Lower leg skin (tissue), 4 donors: ENCODE measurements around the gene CPA2. TPM values are rescaled to one million over a fixed set of nuclear protein-coding genes. Genes with fewer than 3 reads are reported as not detected.

Experiments
- DNase-seq, 2 donors: peaks; one replicate each; pipeline ENCODE4 v3.0.0-alpha.2; 2019; ENCODE audit warnings: low spot score in 2 of 2
- H3K4me3 ChIP-seq: fragments of 200-600 bp; sonication (generic); 2 replicates; pipeline ENCODE4 v1.5.1; 2017; ENCODE audit warnings: mild to moderate bottlenecking, low read depth; ENCODE audit not compliant: poor library complexity, severe bottlenecking
- POLR2A ChIP-seq, 2 donors: fragments of 450-650 bp; IDR thresholded peaks; one replicate each; pipeline ENCODE4 v1.6.1; 2016 to 2017; ENCODE audit warnings: antibody characterized with exemption in 2 of 2, mild to moderate bottlenecking in 1 of 2, moderate library complexity in 1 of 2
- WGBS, 2 donors: methylation state at CpG; one replicate each; pipeline ENCODE4 v1.1.5; 2018; 5-methylcytosine and 5-hydroxymethylcytosine counted together
- intact Hi-C: fragments of 100-400 bp; cut with DNase I; formaldehyde crosslinking; loops from one replicate; pipeline ENCODE4 v1.15.0; 2023; ENCODE audit warnings: low total_unique reads
- total RNA-seq, 4 donors: library from RNA; depleted of rRNA; stranded (reverse); fragments of >200 nt; gene quantifications; one replicate each; pipeline ENCODE4 v1.1.0, GENCODE V29; 2016
- TF ChIP-seq, protein P1 (sequence below), 3 donors: fragments of 450-650 bp; IDR thresholded peaks; one replicate each; pipeline ENCODE4 v1.5.1; 2016; ENCODE audit warnings: antibody characterized with exemption in 3 of 3, mild to moderate bottlenecking in 3 of 3, moderate library complexity in 2 of 3

The CPA2 gene
- total RNA-seq, 4 donors from 2014 or later = 0.16 TPM; not detected in 3

DNA sequence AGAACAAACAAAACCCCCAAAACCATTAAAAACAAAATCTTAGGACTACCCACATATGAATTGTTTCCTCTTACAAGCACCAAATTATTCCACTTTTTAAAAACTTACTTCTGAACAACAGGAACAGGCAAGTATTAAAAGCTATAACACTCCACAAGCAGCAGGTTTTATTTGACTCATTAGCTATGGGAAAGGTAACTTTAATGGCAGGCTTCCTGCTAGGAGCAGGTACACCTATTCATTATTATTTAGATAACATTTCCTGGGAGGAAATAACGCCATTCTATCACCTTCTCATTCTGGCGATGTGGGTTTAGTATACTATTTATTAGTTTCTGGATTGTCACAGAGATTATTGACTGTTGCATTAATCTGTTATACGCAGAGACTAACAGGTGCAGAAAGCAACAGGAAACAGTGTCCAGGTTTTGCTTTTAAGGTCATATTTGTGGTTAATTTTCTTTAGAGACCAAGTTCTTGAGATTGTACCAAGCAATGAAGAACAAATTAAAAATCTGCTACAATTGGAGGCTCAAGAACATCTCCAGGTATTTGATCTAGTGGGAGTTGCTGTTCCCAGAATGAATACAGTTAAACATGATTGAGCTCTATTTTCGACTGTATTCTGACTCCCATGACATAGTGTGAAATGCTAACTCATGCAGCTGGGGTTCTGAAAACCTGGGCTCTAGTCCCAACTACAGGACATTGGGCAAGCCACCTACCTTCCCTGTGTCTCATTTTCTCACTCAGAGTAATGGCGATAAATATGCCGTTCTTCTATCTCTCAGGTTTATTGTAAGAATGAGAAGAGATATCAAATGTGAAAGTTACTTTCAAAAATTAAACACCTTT, 2.0 kb downstream of the CPA2 start:
- no peak for TF ChIP-seq POLR2A (IDR thresholded peaks at IDR 0.05)
- TF ChIP-seq, protein P1, sequence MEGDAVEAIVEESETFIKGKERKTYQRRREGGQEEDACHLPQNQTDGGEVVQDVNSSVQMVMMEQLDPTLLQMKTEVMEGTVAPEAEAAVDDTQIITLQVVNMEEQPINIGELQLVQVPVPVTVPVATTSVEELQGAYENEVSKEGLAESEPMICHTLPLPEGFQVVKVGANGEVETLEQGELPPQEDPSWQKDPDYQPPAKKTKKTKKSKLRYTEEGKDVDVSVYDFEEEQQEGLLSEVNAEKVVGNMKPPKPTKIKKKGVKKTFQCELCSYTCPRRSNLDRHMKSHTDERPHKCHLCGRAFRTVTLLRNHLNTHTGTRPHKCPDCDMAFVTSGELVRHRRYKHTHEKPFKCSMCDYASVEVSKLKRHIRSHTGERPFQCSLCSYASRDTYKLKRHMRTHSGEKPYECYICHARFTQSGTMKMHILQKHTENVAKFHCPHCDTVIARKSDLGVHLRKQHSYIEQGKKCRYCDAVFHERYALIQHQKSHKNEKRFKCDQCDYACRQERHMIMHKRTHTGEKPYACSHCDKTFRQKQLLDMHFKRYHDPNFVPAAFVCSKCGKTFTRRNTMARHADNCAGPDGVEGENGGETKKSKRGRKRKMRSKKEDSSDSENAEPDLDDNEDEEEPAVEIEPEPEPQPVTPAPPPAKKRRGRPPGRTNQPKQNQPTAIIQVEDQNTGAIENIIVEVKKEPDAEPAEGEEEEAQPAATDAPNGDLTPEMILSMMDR (IDR thresholded peaks at IDR 0.05) = no peak
- intact Hi-C loops = no loop called here
- 85 to 86% methylated on average over 6 of the region's 6 CpGs for WGBS, 2 donors
- H3K4me3 ChIP-seq = no peak overlapping the region
- DNase-seq = no peak

DNA sequence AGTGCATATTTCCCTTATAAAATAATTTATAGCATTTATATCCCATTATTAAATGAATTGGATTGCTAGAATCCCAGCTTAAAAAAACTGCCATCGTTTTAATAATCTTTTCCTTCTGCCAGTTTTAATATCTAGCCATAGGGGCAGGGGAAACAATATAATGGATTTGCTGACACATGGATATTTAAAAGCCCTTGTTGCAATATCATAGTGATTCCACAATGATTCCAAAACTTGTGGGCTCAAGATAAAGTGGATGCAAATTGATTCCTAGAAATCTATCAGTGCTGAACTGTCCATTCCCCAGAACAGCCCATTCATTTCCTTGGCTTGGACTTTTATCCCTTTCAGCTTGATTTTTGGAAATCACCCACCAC, 2.6 kb downstream of the CPA2 start:
- TF ChIP-seq, protein P1 (IDR thresholded peaks at IDR 0.05) = no peak
- no peak for TF ChIP-seq POLR2A (IDR thresholded peaks at IDR 0.05)
- 74 to 75% methylated on average over 1 of the region's 1 CpG for WGBS, 2 donors

DNA sequence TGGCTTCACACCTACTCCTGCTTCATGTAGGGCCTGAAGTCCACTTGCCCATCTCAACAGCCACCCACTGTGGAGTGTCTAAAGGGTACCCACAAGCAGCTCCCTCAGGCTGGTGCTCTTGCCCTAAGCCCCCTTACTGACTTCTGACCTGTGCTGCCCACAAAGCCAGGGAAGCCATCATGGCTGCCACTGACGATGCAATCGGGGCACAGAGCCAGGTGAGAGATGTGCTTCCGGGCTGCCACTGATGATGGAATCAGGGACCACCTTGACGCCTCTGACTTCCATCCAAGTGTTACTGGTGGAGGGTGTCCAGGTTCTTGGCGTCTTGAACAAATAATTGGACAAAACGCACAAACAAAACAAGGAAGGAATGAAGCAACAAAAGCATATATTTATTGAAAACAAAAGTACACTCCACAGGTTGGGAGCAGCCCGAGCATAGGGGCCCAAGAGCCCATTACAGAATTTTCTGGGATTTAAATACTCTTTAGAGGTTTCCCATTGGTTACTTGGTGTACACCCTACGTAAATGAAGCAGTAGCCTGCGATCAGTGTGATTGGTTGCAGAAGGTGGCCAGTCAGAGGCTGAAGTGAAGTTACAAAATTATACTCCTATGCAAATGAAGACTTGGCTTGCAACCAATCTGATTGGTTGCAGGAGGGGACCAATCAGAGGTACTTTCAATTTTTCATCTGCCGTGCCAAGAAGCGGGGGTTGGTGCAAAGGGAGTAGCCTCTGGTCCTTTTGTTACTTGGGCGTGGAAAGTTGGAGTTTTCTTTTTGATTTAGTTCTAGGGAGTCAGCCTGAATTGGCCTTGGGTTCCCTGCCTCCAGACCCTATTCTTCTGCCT, 4.5 kb downstream of the CPA2 start:
- intact Hi-C loops = no loop called here
- 86 to 90% methylated on average over 12 of the region's 12 CpGs for WGBS, 2 donors
- H3K4me3 ChIP-seq = no peak overlapping the region
- DNase-seq = no peak
- no peak for TF ChIP-seq POLR2A (IDR thresholded peaks at IDR 0.05)
- TF ChIP-seq, protein P1 (IDR thresholded peaks at IDR 0.05) = no peak

More for the DNA sequence above, 2.6 kb downstream of the CPA2 start:
- no peak overlapping the region for H3K4me3 ChIP-seq
- DNase-seq = no peak
- intact Hi-C loops = no loop called here

DNA sequence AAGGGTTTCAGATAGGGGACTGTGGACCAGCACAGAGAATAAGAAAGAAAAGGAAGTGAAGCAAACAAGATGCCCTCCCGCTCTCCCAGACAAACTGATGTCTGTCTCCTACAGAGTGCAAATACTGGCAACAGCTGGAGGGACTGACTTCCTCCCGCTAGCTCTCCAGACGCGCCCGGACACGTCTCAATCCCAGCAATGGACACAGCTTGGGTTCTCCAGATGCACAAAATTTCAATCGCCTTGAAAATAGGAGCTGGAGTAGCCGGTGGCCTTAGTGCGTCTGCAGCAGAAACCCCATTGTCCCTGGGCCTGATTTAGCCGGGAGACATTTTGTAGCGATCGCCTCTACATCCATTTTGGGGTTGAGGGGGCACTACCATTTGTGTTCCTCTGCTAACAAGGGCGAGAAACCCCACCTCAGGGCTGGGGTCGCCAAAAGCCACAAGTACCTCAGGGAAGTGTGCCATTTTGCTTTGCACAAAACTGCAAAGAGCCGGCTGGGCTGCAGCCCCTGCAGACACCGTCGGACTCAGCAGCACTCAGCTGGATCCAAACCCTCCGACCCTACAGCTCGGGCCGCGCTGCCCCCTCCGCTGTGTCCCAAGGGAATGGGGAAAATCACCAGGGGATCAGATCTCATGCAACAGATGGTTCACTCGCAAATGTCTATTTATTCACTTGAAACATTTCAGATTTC, 5.9 kb downstream of the CPA2 start:
- DNase-seq = no peak
- no peak for TF ChIP-seq POLR2A (IDR thresholded peaks at IDR 0.05)

DNA sequence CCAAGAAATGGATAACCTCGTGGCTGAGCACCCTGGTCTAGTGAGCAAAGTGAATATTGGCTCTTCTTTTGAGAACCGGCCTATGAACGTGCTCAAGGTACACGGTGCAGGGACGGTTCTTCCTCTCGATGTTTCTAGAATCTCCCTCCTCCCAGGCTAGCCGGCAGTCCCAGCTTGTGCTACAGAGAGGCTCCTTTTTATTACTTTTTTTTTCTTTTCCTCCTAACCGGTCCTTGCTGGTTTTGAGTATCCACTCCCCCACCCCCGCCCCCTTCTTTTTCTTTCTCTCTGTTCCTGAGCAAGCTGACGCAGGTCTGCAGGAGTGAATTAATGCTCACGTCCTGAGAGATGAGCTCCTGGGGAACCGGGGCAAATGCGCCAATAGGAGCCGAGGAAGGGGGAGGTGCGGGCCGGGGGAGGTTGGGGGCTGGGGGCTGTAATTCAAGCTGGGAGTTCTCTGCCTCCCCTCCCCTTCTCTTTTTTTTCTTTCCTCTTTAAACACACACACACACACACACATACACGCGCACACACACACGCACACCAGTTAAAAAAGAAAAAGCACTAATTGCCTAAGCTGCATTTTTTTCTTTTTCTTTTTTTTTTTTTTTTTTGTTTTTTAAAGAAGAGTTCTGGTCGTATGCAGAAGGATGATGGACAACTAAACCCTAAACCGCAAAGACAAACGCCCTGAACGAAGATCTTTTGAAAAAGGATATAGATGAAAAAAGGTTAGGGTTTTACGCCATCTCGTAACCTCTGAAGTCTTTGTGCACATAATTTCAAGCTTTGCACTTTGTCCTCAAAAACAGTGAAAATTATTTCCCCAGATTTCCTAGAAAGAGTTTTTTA, 6.6 kb downstream of the CPA2 start:
- H3K4me3 ChIP-seq = no peak overlapping the region
- TF ChIP-seq POLR2A (IDR thresholded peaks at IDR 0.05) = no peak
- TF ChIP-seq, protein P1 (IDR thresholded peaks at IDR 0.05) = no peak
- intact Hi-C loops = no loop called here
- no peak for DNase-seq
- WGBS, 2 donors = 13 to 19% methylated on average over 25 of the region's 25 CpGs

More for the DNA sequence above, 5.9 kb downstream of the CPA2 start:
- intact Hi-C loops = no loop called here
- 46% methylated on average over 23 of the region's 23 CpGs for WGBS, 2 donors
- no peak overlapping the region for H3K4me3 ChIP-seq
